ENCODE measurements around the gene BANP. TPM values are rescaled to one million over a fixed set of nuclear protein-coding genes. Genes with fewer than 3 reads are reported as not detected.

Gene BANP
- total RNA-seq, 1 donor = 15.5 TPM

DNA sequence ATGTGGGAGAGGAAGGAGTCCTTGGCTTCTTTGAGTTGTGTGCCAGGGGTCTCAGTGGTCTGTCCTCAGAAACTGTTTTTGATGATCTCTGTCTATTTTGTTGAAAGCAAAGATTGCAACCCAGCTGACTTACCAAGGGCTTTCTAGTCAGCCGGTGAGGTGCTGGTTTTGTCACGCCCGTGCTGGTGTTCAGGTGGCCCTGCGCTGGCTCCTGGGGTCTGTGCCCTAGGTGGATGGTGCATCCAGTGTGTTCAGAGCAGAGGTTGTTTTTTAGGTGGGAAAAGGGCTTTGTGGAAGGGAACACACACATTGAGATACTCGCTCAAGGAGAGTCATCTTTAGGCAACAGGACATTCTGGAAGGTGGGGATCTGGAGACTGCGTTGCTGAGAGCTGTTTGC is 51.0 kb downstream of the BANP start:
- TF ChIP-seq, protein P1, sequence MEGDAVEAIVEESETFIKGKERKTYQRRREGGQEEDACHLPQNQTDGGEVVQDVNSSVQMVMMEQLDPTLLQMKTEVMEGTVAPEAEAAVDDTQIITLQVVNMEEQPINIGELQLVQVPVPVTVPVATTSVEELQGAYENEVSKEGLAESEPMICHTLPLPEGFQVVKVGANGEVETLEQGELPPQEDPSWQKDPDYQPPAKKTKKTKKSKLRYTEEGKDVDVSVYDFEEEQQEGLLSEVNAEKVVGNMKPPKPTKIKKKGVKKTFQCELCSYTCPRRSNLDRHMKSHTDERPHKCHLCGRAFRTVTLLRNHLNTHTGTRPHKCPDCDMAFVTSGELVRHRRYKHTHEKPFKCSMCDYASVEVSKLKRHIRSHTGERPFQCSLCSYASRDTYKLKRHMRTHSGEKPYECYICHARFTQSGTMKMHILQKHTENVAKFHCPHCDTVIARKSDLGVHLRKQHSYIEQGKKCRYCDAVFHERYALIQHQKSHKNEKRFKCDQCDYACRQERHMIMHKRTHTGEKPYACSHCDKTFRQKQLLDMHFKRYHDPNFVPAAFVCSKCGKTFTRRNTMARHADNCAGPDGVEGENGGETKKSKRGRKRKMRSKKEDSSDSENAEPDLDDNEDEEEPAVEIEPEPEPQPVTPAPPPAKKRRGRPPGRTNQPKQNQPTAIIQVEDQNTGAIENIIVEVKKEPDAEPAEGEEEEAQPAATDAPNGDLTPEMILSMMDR (IDR thresholded peaks at IDR 0.05; ENCODE audit: insufficient read depth, low read length) = no peak
- H3K4me3 ChIP-seq (ENCODE audit: low read depth, low read length) = no peak overlapping the region
- DNase-seq (ENCODE audit: low read depth) = no peak

DNA sequence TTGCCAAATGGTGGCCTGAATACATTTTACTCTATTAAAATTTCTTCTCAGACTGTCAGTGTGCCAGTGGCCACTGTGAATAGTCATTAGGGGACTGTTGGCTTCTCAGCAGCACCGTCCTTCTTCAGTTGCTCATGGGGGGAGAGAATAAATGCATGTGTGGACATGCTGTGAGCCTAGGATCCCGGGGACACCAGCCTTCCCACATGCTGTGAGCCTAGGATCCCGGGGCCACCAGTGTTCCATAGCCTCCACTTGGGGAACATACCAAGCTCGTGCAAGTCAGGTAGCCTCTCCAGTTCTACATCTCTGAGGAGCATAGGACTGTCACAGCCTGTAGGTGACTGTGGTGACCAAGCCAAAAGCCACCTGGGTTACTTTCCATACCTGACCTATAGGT is 51.5 kb downstream of the BANP start:
- DNase-seq (ENCODE audit: low read depth) = no peak
- H3K4me3 ChIP-seq (ENCODE audit: low read depth, low read length) = no peak overlapping the region
- TF ChIP-seq, protein P1 (IDR thresholded peaks at IDR 0.05; ENCODE audit: insufficient read depth, low read length) = no peak

DNA sequence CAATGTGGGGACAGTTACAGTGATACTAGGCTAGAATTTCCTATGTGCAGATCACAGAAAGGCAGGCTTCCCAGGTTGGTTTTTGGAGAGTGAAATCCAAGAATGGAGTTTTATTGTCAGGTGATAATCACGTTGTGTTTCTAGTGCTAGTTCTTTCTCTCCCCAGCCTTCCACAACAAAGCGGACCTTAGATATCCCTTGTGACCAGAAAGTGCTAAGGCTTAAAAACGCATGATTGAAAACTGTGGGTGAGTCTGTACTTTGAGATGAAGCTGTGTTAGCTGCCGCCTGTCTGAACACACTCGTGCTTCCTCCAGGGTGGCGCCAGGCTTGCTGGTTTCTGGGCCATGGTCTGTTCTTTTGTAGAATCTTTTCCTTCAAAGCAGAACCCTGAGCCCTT is 52.1 kb downstream of the BANP start:
- H3K4me3 ChIP-seq (ENCODE audit: low read depth, low read length) = no peak overlapping the region
- TF ChIP-seq, protein P1 (IDR thresholded peaks at IDR 0.05; ENCODE audit: insufficient read depth, low read length) = no peak
- DNase-seq (ENCODE audit: low read depth) = no peak

DNA sequence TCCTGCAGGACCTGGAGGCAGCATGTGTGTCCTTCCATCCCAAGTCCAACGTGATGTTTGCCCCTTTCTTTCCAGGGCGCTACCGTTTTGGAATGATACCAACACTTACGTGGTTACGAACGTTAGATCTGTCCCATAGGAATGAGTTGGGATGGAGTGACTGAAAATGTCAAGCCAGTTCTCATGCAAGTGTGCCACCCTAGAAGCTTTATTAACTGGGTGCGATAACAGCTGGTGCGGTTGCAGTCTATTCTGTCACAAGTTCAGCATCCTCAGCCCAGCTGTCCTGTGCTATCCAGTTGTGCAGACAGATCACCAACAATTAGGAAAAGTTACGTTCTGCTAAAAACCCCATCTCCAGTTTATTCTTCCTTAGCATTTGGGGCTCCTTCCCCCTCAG is 52.5 kb downstream of the BANP start:
- DNase-seq (ENCODE audit: low read depth) = no peak
- H3K4me3 ChIP-seq (ENCODE audit: low read depth, low read length) = no peak overlapping the region
- TF ChIP-seq, protein P1 (IDR thresholded peaks at IDR 0.05; ENCODE audit: insufficient read depth, low read length) = no peak

DNA sequence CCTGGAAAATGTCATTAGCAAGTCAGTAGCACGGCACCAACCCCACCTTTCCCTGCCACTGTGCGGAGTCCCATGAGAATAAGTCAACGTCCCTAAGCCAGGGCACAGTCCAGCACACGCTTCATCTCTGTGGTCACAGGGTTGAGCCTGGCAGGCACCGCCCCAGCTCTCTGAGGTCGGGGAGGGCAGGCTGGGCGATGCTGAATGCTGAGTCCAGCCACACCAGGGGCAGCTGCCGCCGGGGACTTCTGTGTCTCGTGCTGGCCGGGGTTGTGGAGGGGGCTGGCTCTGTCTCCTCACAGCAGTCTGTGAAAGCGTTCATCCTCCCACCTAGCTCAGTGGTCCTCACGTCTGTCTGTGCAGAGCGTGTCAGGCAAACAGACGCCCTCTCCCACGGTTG is 53.2 kb downstream of the BANP start:
- H3K4me3 ChIP-seq (ENCODE audit: low read depth, low read length) = no peak overlapping the region
- TF ChIP-seq, protein P1 (IDR thresholded peaks at IDR 0.05; ENCODE audit: insufficient read depth, low read length) = no peak
- no peak for DNase-seq (ENCODE audit: low read depth)

DNA sequence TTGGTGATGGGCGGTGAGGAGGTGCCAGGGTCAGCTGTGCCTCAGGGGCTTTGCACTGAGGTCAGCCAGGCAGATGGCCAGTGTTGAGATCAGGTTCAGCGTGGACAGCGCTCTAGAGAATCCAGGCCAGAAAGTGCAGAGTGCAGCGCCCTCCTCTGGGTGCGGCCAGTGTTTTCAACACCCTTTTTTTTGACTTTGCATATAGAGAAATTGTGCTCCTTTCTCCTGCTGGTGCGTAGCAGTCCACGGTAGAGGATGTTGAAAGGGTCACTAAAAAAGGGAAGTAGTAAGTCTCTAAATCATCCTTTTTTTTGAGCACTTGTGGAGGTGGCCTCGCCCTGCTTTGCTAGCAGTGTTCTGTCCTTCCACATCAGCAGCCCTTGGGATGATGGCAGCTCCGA is 53.9 kb downstream of the BANP start:
- DNase-seq (ENCODE audit: low read depth) = peak; percentile 6
- TF ChIP-seq, protein P1 (IDR thresholded peaks at IDR 0.05; ENCODE audit: insufficient read depth, low read length) = peak; percentile 21
- H3K4me3 ChIP-seq (ENCODE audit: low read depth, low read length) = no peak overlapping the region

DNA sequence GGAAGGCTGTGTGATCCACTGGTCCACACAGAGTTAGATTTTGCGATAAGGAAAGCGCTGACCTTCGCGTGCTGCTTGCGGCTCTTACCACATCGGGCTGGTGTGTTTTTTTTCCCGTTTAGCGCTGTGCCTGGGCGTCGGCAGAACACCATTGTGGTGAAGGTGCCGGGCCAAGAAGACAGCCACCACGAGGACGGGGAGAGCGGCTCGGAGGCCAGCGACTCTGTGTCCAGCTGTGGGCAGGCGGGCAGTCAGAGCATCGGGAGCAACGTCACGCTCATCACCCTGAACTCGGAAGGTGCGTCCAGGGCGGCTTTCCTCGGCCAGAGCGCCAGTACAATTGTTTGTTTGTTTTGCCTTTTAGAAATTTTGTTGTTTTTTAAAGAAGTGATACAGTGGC is 54.7 kb downstream of the BANP start:
- TF ChIP-seq, protein P1 (IDR thresholded peaks at IDR 0.05; ENCODE audit: insufficient read depth, low read length) = no peak
- no peak overlapping the region for H3K4me3 ChIP-seq (ENCODE audit: low read depth, low read length)
- DNase-seq (ENCODE audit: low read depth) = no peak

Measured in fibroblast of the aortic adventitia (primary cell).